H1 (cell line): Measurements from ENCODE around the gene KBTBD12. TPM values are rescaled to one million over a fixed set of nuclear protein-coding genes. Genes with fewer than 3 reads are reported as not detected.

ENCODE experiments used
- ASH2L ChIP-seq: fragments of 200-600, 300-600 bp; sonication (generic); IDR thresholded peaks from one replicate; pipeline ENCODE4 v1.7.1; 2017; ENCODE audit warnings: low read length
- ATF2 ChIP-seq: IDR thresholded peaks from 2 replicates; pipeline ENCODE4 v1.6.1; 2012; ENCODE audit warnings: low read length, inconsistent platforms
- BACH1 ChIP-seq: IDR thresholded peaks from 2 replicates; pipeline ENCODE4 v1.6.1; 2012; ENCODE audit warnings: low read length, improper control_type of control experiment
- CHD1 ChIP-seq: IDR thresholded peaks from 2 replicates; pipeline ENCODE4 v1.6.1; 2012; ENCODE audit warnings: low read depth, low read length, improper control_type of control experiment
- CTBP2 ChIP-seq: IDR thresholded peaks from 2 replicates; pipeline ENCODE4 v1.7.0; 2011; ENCODE audit warnings: borderline replicate concordance, mild to moderate bottlenecking, moderate library complexity, mixed read lengths, low read length; ENCODE audit not compliant: insufficient read depth, insufficient read length
- EZH2 ChIP-seq: fragments of 200-600 bp; sonication (generic); IDR thresholded peaks from 2 replicates; pipeline ENCODE4 v1.7.1; 2012; ENCODE audit warnings: low read depth, mild to moderate bottlenecking, moderate library complexity, low read length, inconsistent platforms; ENCODE audit not compliant: severe bottlenecking
- GTF2F1 ChIP-seq: IDR thresholded peaks from 2 replicates; pipeline ENCODE4 v1.6.1; 2012; ENCODE audit warnings: low read depth, low read length, improper control_type of control experiment, borderline replicate concordance
- HDAC6 ChIP-seq: IDR thresholded peaks from one replicate; pipeline ENCODE4 v1.7.1; 2012; ENCODE audit warnings: low read depth, mild to moderate bottlenecking, inconsistent platforms, low read length, moderate library complexity
- POU5F1 ChIP-seq: IDR thresholded peaks from 2 replicates; pipeline ENCODE4 v1.6.1; 2011; ENCODE audit warnings: low read depth, mild to moderate bottlenecking, low read length, moderate library complexity
- SUZ12 ChIP-seq: fragments of 200-600 bp; sonication (generic); IDR thresholded peaks from 2 replicates; pipeline ENCODE4 v1.6.1; 2012; ENCODE audit warnings: mild to moderate bottlenecking, inconsistent platforms, low read length, moderate library complexity, mixed read lengths
- TCF12 ChIP-seq: IDR thresholded peaks from 2 replicates; pipeline ENCODE4 v1.6.1; 2011; ENCODE audit warnings: low read depth, mild to moderate bottlenecking, low read length
- polyA plus RNA-seq, 7 experiments: library from polyadenylated mRNA; depleted of rRNA in 3 of 7; stranded (reverse) in 5 of 7; unstranded in 2 of 7; fragments of >200 nt in 5 of 7; fragments of 200-250 nt in 2 of 7; gene quantifications; 1 replicate in 5 of 7; 2 replicates in 1 of 7; 4 replicates in 1 of 7; pipeline versions ENCODE4 v1.2.1 to v1.2.3, GENCODE V29; 2011 to 2013; ENCODE audit warnings: missing spikeins in 2 of 7, mixed read lengths in 2 of 7
- total RNA-seq: library from RNA; stranded (reverse); fragmentation: NEBNext Ultra II Directional; extraction: Animal tissue kit (Norgen Biotek cat#: 25700); gene quantifications from 2 replicates; pipeline ENCODE4 v1.2.1, GENCODE V29; 2021
- TF ChIP-seq, protein P1 (sequence below): IDR thresholded peaks from 2 replicates; pipeline ENCODE4 v1.6.1; 2012; ENCODE audit warnings: inconsistent platforms

KBTBD12 gene
- total and polyA plus RNA-seq, 2 of the 8 experiments (the other 6 are each of a cell fraction or from before 2014, with no cell fraction given), result 0.33 to 0.63 TPM

DNA sequence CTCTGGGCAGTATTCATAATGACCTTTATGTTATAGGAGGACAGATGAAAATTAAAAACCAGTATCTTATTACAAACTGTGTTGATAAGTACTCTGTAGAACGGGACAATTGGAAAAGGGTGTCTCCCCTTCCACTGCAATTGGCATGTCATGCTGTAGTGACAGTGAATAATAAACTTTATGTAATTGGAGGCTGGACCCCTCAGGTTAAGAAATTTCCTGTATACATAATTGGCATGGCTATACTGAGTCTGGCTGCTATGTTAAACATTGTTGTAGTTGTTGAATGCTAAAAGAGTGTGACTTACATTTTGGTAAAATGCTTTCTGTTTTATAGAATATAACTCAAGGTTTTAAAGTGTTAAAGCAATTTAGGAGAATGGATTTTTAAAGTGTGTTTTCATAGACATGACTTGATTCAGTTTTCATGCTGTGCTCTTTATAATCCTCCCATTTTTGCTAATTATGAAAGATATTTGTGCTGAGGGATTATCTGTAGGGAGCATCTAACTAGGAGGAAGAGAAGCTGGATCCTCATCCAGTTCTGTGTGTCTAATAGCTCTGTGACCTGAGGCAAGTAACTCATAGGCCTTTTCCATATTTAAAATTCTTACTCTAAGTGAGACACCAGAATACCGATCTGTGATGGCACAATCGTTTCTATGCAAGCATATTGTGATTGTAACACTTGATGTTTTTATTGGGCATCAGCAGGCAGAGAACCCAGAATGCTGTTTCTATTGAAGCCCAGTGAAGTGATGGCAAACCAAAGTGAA is 13.0 kb downstream of the KBTBD12 start (continued):
- TF ChIP-seq ATF2, result no peak
- no peak for TF ChIP-seq TCF12
- no peak for TF ChIP-seq SUZ12
- TF ChIP-seq HDAC6, result no peak
- no peak for TF ChIP-seq EZH2
- TF ChIP-seq CTBP2, result no peak
- TF ChIP-seq POU5F1, result no peak
- TF ChIP-seq ASH2L, result no peak
- TF ChIP-seq CHD1, result no peak
- no peak for TF ChIP-seq GTF2F1
- no peak for TF ChIP-seq BACH1
- TF ChIP-seq, protein P1, sequence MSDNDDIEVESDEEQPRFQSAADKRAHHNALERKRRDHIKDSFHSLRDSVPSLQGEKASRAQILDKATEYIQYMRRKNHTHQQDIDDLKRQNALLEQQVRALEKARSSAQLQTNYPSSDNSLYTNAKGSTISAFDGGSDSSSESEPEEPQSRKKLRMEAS, result no peak
